ENCODE results near the gene CACNA1C.

CACNA1C gene

DNA sequence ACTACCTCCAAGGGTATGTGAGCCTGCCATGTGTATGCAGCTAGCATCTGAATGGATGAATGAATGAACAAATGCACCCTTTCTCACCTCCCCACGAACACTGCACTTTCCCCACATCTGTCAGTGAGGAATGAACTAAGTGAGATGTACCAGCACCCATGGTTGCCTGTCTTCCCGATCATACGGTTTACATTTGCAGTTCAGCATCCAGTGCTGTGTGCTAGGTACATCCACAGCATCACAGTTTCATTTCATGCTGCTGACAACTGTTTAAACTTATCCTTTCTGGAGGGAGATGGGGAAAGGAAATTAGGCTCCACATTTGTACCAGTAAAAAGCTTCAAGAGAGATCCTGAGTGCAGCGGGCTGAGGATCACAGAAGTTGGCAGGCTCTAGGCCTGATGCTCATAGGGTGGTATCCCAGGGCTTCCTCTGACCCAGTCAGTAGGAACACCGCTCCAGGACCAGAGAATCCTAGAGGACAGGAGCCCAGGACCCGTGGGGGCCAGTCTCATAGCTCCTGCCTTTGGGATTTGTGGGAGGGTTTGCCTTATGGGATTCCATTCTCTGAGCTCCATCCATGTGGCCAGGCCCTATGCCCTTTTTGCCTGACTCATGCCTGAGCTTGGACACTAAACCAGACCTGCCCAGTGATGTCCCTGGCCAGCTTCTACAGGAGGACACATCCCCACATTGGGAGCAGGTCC, 294.5 kb downstream of the CACNA1C start:
- DNase-seq: no peak

DNA sequence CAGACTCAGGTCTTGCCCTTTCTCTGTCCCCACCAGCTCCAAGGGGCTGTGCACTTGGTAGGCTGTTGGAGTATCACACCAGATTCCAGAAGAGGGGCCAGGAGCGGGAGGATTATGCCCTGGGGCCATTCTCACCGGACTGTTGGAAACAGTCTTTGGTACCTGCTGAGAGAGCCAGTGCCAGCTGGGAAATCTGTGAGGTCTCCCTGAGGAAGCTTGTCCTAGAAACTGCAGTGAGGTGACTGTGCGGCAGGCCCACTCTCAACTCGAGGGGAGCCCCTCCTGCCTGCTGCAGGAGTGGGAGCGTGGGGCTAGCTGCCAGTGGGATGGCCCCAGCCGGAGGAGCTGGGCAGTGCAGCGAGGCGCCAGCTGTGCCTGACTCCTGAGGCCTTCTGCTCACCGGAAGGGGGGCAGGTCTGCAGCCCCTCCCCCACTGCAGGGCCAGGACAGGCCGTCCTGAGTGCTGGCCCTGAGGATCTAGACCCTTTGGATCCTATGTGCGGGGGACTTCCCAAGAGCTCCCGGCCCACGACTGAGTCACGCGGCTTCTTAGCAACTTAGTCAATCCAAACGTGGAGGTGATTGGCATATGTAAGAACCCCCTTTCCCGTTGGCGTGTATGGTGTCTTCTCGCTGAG, 295.2 kb downstream of the CACNA1C start:
- no peak for DNase-seq

DNA sequence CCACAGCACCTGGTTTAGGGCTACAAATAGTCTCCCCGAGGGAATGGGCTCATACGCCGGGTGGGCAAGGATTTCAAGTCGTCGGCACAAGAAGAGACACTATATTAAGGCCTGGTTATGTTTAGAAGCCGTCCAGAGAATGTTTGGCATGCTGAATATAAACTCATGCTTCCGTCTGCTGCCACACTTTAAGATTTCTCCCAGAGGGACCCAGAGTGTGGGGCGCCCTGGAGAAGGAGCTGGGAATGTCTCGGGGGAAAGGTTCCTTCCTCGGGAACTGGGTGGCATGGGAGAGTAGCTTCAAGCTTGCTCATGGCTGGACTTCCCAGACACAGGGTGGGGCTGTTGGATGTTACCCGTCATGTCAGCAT, 295.7 kb downstream of the CACNA1C start:
- DNase-seq: no peak

DNA sequence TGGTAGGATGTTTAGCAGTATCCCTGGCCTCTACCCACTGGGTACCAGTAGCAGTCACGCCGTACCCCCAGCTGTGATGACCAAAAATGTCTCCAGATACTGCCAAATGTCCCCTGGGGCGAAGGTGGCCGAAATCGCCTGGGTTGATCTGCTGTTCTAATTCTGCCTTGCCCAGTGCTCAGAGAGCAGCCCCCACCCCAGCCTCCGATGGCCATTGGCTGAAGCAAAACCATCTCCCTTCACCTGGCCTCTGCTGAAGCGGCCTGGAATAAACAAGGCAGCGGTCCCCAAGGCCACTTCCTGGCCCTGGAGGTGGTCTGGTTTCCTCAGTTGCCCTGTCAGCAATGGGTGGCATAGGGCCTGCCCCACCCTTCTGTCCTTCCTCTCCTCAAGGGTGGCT, 298.4 kb downstream of the CACNA1C start:
- no peak for DNase-seq

DNA sequence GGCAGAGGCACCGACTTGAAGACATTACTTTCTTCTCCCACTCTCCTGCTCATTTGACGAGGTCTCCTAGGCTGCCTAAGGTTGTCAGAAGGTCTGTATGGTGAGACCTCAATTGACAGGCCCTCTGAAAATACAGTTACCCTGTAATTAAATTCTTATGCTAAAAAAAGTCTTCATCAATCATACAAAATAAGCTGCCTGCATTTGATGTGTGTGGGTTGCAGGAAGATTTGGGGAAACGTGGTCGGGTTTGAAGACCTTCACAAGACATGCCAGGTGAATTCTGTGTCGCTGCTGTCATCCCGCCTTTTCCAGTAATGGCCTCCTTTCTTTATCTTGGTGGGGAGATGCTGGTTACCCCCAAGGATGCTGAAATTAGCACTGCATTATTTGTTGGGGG, 299.4 kb downstream of the CACNA1C start:
- DNase-seq: no peak

DNA sequence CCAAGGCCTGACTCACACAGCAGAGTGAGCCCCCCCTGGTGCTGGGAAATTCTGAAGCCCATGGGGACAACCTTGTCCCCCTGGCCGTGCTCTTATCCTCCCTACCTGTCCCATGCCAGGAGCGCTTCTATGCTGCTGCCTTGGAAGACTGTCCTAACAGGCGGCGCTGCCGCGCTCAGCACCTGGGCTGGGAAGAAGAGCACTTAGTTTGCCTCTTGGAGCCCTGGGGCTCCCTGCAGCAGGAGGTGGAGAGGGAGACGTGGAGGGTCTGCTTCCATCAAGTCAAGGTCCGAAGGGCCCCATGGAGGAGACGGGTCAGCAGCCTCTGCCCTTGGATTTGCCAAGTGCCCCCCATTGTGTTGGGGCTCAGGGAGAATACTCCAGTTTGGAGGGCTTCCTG, 300.5 kb downstream of the CACNA1C start:
- DNase-seq: no peak

DNA sequence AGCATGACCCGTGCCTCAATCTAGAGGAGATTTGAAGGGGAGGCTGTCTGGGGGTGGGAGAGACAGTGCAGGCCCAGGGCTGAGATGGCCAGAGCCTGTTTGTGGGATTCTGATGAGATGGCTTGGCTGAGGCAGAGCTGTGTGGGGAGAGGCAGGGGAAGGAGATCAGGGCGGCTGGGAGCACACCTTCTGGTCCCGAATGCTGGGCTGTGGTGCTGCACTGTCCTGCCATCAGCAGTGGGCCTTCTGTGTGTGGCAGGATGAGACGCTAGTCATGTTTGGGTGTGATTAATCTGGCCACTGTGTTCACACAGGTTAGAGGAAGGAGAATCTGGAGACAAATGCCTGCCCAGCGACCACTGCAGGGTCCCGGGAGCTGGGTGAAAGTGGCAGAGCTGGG, 300.9 kb downstream of the CACNA1C start:
- no peak for DNase-seq

DNA sequence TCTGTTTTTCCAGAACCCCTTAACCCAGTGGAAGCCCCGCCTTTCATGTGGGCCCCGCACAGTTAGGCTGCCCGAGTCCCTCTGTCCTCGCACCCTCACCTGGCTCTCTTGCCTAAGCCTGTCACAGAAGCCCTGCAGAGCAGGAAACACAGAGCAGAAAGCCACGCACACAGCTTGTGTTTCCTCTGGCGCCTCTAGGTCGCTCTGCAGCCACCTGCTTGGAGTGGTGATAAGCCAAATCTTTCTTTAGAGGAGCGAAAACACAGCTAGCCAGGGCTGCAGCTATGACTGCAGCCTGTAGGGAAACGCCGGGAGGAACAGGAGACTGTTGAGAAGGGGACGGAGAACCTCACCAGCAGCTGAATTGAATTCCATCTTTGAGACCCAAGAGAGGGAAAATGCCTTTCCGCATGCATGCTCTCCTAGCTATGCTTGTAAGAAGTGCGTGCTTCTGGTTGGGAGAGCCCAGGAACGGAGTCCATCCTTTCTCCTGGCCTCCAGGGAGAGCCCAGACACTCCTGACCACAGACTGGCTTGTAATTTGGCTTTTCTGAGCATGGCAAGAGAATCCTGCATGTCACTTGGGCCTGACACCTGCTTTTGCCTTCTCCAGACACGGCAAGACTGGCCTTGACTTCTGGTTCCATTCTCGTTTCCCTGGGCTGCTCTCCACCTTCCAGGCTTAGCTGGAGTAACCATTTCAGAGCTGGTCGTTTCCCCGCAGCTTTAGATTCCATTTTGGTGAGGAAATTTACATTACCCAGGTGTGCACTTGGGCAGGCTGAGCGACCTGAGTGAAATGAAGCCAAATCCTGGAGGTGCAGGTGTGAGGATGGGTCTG, 301.6 kb downstream of the CACNA1C start:
- no peak for DNase-seq

DNA sequence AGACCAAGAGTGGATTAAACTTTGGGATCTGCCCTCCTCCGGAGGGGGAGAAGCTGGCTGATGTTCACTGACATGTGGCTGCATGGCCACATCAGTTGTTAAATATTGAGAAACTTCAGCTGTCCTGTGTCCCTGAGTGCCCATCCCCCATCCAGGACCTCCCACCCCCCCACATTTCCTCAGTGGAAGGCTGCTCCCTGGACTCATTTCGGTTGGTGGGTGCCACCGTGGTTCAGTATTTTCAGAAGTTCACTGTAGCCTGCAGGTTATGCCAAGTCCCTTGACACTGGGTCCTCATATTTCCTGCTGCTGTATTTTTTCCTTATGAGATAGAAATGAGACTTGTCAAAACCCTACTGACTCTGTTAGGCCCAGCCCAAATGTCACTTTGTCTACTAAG, 302.4 kb downstream of the CACNA1C start:
- DNase-seq: no peak

DNA sequence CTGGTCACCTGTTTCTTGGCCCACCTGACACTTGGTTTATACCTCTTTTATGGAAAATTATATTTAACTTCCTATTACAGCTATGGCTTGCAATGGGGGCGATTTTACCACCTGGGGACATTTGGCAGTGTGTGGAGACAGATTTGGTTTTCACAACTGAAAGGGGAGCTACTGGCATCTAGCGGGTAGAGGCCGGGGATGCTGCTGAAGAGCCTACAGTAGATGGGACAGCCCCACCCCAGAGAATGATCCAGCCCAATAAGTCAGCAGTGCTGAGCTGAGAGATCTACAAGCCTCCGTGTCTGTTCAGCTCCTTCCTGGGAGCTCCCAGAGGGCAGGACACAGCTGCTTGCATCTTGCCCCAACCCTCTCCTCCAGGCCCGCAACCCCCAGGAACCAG, 302.8 kb downstream of the CACNA1C start:
- DNase-seq: no peak

DNA sequence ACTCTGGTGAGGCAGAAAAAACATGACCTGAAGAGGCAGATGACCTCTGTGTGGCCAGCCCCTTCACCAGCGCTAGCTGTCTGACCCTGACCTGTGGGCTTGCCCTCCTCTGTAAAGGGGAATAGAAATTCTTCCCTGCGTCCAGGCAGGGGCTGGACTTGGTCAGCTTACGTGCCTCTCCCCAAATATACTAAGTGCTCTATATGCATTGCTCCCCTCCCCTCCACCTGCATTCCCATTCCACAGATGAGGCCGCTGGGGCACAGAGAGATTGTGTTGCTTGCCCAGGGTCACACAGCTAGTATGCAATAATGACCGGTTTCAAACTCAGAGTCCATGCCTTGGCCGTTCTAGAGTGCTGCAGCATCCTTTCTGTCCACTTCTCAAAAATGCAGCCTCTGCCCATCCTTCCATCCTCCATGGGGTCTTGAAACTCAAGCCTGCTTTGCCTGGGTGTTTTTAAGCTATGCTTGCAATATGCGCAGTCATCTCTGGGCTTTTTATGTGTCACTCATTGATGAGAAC, 303.9 kb downstream of the CACNA1C start:
- no peak for DNase-seq

DNA sequence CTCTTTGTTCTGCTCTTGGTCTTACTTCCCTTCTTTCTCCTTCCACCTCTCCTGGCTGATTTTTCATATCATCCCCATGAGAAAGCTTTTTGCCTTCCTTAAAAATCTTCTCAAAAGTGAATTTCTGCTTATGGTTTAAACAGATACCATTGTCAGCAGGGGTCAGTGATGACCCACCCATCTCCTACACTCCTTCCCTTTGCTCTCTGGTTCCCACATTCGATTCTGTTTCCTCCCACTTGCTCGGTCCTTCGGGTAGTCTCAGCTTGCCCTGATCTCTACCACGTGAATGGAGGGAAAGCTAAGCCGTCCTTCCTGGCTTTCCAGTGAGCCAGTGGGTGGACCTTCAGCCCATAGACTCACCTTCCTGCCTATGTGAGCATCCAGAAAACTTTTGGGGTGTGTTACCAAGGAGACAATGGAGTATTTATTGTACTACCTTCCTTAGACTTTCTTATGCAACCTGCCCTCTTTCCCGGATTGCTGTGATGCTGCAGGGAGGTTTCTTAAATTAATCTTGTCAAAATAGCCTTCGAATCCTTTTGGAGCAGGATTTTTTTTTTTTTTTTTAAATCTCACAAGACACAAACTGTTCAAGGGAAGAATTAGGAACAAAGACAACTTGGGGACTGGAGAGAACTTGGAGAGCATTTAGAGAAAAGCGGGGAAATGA, 306.3 kb downstream of the CACNA1C start:
- no peak for DNase-seq

DNA sequence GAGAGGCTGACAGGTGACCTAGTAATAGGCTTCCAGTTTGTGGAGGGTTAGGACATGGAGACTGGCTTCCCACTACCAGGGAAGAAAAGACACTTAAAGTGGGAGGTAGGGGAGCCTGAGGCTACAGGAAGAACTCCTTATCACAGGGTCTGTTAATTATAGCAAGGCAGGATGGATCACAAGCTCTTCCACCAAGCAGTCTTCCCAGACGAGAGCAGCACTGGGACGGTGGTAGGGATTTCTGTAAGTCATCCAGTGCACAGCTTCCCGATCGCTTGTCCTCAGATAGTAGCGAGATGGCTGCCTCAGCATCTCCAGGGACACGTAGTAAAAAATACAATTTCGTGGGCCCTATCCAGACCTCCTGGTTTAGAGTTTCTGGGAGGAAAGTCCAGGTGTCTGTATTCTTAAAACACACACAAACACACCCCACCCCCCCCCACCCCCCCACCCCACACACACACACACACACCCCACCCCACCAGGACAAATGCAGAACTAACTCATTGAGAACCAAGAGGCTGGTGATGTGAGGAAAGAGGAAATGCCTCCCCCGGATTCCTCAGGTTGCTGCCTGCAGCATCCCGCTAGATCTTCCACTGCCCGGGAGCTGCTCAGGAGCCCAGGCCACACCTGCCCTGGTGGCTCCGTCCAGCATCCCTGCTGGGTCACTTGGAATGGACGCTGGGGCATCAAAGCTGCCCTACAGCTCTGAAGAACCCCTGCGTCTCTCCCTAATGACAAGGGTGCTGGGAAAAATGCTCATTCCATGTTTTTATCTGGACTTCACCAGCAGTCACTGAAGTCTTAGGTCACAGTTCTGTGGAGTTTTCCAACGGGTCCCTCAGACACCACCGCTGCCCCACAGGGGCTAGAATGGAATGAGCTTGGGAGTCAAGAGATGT, 307.2 kb downstream of the CACNA1C start:
- no peak for DNase-seq

DNA sequence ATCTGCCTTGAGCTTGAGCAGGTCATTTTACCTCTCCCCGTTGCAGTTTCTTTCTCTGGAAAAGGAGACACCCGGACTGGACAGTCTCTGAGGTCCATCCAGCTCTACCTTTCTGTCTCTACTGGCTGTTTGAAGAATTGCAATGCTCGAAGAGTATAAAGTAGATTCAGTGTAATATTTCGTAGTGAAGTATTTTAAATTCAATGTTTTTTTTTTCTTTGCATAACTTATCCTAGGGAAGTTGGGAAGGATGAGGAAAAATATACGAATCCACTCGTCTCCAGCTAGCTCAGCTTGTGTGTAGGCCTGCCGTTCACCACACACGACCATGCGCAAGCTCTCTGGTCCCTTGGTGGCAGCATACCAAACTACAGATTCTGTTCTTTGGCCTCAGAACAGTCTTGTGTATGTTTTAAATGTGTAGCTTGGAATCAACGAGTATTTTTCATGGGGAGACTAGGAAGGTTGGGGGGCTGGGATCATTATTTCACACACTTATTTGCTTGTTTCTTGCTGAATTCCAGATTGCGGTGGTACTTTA, 307.9 kb downstream of the CACNA1C start:
- no peak for DNase-seq

DNA sequence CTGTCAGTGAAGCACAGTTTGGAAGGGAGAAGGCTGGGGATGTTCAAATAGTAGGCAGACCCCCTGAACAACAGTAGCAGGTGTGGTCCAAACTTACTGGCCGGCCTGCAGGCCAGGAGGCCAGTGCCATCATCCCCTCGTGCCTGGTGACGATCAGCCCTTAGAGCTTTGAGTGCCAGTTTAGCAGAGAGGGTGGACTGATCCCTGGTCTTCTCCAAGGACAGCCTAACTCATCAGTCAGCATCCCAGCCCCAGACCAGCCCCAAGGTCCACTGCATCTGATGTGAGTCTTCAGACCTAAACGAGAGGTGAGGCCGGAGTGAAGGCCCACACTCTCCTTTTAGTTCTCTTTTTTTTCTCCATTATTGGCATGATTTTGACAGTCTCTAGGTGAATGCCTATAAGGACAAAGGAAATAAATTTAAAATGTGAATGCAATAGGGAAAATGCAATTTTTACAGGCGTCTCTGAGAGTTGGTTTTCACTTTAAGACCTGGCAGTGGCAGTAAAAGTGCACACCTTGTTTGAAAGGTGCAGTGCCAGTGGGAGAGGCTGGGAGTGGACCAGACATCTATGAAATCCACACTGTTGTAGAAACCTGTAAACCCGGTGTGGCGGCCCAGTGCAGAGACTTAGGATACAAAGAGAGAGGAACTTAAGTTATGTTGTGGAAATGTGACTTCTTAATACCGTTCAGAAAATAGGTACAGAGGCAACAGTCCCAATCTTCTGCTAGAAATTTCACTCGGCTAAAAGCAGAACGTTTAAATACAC, 311.2 kb downstream of the CACNA1C start:
- DNase-seq: no peak

DNA sequence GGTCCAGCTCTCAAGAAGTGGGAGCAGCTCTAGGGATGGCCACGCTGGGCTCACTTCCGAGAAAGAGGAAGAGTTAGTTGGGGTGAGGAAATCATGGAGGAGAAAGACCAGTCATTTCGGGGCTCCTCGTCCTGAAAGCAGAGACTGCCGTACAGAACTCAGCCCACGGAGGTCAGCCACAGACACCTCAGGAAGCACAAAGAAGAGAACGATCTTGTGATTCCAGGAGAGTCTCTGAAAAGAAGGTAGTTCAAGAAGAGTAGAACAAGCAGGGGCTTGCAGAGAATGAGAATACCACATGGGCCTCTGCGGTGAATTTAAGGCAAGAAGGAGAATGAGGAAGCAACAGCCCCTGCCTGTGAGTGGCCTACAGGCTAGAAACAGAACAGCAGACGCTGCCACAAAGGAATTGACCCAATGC, 311.9 kb downstream of the CACNA1C start:
- no peak for DNase-seq

DNA sequence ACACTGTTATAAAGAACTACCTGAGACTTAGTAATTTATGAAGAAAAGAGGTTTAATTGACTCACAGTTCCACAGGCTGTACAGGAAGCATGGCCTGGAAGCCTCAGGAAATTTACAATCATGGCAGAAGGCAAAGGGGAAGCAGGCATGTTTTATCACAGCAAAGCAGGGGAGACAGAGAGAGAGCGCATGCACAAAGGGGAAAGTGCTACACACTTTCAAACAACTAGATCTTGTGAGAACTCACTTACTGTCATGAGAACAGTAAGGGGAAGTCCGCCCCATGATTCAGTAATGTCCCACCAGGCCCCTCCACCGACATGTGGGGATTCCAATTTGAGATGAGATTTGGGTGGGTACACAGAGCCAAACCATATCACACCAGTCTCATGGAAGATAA, 313.9 kb downstream of the CACNA1C start:
- no peak for DNase-seq

DNA sequence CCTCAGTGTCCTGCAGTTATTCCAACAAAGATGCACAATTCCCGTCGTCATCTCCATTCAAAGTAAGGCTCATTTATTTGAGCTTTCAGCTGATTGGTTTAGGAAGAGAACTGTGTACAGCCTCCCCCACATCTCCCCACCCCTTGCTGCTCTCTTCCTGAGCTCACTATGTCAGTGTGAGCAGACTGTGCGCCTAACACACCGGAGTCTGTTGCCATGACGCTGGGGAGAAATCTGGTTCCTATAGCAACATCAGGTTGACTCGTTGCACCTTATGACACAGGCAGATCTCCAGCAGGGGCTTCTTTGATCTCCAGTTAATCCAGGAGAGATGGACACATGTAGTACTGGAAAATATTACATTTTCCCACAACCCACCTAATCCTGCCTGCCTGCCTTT, 319.4 kb downstream of the CACNA1C start:
- DNase-seq: no peak

DNA sequence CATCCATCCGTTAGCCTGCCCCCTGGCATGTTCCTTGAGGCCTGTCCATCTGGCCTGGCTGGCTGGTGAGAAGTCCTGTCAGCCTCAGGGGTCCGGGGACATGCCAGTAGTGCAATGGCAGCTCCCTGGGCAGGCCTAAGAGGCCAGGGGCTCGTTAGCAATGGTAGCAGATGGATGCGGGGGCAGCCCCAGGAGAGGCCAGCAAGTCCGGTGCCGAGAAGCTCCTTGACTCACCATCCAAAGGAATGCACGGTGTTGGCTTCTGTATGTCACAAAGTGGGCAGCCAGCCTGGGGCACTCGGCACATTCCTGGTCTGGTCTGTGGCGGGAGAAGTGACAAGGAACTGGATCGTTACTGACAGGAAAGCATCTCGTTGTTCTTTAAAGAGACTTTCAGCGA, 319.9 kb downstream of the CACNA1C start:
- DNase-seq: no peak

DNA sequence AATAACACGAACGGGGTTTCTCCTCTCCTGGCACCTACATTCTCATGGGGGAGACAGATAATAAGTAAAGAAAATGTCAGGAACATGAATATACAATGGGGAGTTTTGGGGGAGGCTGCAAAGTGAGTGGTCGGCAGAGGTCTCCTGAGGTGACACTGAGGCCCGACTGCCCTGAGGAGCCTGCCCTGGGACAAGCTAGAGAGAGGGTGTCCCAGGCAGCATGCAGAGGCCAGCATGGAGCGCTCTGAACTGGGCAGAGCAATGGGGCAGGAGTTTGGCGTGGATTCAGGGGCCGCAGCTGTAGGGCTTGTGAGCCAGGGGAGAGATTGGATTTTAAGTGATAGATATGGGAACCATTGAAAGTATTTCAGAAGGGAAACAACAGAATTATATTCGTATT, 320.5 kb downstream of the CACNA1C start:
- no peak for DNase-seq

All from central memory CD4-positive, alpha-beta T cell (primary cell).